HG03175 (cell line): Measurements from ENCODE around the gene TMEM59L.

Source experiments
- ATAC-seq: cut with Tn5 transposase; IDR thresholded peaks from one replicate; pipeline ENCODE4 v1.9.1; 2021; ENCODE audit warnings: mild to moderate bottlenecking, moderate library complexity; ENCODE audit not compliant: unreplicated experiment

TMEM59L gene

GRCh38 chr19:18656337-18657086 lies 43.8 kb downstream of the TMEM59L start:
- ATAC-seq: no peak

DNA sequence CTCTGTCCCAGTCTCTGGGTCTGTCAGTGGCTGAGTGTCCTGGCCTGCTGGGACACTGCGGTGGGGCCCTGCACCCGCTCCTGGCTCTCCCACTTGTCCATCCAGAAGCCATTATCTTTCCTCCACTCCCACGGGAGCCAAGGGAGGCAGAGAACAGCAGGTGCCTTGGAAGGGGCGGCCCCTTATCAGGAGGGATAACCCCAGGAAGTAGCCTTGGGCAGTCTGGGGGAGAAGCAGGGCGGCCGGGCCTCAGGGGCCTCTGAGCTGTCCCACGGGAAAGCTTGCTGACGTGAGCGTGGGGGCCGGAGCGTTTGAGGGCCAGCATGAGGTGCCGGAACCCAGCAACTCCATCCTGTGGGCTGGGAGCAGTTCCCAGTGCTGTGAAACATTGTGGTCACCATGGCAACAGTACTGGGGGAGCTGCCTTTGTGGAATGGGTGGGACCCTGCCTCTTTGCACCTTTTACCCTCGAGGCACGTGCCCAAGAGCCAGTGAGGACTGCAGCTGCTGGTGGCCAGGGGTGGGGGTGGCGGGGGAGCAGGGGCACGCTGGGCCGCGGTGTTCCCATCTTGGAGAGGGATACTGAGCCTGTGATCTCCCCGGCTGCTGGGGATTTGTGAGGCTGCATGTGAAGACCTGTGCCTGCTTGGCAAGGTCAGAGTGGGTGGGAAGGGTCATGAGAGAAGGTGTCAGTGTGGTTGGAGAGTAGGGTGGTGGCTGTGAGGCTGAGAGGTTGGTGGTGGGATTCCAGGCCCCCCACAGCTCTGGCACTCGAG lies 45.1 kb downstream of the TMEM59L start:
- ATAC-seq: no peak

- no peak for ATAC-seq
These were observed 45.7 kb downstream of the TMEM59L start for GRCh38 chr19:18658366-18658855.

DNA sequence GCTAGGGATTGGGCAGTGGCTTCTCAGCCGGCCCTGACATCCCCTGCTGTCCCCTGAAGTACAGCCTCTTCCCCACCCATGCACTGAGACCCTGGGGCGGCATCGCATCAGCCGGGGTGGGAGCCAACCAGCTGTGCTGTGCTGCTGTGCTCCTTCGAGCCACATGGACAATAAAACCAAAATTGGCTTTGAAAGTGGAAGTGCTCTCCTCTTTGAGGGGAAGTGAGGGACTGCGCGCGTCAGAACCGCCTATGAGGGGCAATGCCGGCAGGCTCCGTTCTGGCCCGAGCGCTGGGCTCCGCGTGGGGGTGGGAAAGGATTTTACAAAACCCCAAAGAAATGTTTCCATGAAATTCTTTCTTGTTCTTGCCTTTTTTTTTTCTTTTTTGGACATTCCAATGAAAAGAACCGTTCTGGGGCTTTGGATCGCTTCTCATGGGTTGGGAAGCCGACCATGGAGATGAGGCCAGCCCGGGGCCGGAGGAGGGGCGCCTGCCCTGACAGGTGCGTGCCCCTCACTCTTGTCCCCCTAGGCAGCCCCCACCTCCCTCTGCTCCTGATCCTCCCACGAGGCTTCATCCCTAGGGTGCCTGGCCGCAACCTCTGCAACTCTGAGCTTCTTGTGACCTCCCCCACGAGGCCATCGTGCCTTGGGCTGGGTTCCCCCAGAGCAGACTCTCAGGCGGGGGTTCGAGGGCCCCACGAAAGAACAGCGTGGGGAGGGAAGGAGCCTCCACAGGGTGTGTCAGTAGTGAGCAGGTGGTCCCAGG lies 46.8 kb downstream of the TMEM59L start:
- ATAC-seq: no peak

DNA sequence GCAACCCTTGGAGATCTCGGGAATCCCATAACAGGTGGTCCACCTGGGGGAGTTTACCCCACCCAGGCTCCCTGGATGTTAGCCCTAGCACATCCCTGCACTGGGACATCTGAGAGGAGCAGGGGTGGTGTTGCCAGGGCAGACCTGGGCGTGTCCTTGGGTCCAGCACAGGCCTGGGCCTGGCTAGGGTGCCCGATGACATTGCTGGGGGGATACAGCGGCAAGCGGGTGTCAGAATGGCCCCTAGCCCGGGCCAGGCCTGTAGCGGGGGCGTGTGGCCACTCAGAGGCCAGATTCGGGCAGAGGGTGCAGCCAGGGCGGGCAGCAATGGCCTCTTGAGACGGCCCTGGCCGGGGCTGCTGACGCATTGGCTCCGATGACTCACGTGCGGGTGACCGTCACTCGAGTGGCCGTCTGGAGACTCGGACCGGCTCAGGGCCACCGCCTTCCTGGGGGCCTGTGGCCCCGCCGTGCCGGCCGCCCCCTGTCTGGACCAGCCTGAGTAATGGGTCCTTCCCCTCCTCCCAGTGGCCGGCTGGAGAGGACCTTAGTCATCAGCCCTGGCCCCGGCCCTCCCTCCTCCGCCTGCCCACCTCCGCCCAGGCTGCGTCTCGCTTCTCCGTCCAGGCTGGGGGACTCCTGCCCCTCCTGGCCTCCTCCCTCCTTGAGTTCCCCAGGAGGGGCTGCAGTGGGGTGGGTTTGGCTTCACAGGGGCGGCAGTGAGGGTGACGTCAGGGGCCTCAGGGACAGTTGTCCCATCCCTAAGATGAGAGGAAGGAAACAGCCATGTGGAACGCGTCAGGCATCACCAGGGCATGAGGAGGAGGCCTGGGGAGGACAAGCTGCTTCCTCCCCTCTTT lies 47.6 kb downstream of the TMEM59L start:
- no peak for ATAC-seq

DNA sequence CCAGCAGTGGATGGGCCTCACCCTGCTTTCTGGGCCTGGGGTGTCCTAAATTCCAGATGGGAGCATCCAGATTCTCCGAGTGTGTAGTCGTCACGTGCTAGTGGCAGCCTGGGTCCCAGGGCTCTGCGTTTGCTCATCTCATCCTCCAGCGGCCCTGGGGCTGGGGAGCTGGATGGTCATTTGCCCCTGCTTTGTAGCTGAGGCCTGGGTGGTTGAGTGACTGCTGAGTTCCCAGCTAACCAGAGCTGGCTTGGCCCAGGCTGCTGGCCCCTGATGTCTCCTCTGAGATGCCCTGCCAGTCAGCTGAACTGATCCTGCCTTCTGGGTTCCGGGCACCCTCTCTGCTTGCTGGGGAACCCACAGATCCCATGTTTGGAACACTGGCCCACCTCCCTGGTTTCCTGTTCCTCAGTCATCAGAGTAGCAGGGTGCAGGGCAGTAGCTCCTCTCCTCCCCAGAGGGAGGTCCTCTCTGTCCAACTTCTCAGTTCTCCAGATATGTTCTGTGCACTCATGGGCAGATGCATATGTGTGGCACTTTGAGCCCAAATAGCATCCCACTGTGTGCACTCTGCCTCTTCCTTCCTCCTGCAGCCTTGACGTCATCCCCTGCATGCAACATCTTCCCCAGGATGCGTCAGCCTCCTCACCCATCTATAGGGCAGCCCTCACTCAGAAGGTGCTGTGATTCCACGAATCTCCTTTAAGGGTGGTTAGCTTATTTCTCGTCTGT lies 48.4 kb downstream of the TMEM59L start:
- no peak for ATAC-seq

DNA sequence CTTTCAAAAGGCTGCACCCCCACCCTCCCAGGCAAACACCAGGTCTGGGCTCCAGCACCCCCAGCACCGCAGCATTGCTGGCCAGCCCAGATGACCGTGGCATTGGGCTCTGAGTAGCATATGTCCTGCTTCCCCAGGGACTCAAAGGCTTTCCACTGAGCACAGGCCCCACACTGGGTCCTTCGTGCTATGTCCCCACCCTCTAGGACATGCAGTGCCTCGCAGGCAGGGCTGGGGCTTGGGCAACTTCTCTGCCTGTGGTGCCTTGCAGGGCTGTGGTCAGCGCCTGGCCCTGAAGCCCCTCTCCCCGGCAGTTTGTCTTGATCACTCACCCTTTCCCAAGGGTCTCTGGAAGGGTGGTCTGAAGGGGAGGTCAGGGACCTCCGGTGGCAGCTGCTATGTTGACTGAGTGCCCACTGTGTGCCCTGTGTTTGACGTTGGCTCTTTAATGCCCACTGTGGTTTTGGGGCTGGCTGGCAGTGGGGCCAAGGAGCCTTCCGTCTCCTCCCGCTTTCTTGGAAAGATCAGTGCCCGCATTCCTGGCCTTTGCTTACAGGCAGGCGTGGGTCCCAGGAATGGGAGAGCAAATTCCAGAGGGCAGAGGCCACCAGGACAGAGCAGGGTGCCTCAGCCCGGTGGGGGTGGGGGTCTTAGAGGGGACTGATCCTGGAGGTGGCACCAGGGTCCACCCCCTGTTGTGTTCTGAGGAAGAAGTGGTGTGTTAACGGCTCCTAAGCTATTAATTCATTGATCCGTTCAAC lies 50.5 kb downstream of the TMEM59L start:
- ATAC-seq: no peak

GRCh38 chr19:18663940-18664530 lies 51.4 kb downstream of the TMEM59L start:
- no peak for ATAC-seq

DNA sequence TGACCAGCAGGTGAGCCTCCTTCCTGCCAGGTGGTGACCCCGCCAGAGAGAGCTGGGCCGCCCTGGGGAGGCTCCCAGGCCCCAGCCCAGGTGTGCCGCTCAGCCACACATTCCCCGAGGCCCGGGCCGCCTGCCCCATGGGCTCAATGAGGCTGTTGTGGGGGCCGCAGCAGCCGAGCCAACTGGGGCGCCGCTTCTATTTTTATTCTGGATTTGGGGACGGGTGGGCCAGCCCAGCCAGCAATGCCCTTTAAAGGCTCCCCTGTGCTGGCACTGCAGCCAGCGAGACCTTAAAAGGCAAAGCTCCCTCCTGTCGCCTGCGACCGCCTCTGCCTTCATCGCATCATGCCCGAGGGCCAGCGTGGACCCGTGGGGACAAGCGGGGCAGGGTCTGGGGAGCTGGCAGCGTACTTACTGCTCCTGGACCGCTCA lies 53.1 kb downstream of the TMEM59L start:
- no peak for ATAC-seq

GRCh38 chr19:18666317-18666716 lies 53.6 kb downstream of the TMEM59L start:
- ATAC-seq: no peak

DNA sequence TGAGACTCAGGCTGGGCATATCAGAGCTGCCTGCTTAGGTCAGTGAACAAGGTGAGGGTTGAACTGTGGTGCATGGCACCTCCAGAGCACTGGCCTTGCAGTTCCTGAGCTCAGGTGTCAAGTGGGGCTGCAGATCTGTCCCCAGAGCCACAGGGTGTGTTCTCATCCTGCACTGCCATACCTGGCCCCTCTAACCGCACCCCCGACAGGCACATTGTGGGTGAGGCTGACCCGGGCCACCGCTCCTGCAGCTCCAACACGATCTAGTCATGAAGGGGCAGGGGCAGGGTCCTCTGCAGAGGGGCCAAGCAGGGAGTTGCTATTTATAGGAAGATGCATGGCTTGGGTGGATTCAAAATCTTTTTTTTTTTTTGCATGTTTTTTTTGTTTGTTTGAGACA lies 54.1 kb downstream of the TMEM59L start:
- no peak for ATAC-seq

DNA sequence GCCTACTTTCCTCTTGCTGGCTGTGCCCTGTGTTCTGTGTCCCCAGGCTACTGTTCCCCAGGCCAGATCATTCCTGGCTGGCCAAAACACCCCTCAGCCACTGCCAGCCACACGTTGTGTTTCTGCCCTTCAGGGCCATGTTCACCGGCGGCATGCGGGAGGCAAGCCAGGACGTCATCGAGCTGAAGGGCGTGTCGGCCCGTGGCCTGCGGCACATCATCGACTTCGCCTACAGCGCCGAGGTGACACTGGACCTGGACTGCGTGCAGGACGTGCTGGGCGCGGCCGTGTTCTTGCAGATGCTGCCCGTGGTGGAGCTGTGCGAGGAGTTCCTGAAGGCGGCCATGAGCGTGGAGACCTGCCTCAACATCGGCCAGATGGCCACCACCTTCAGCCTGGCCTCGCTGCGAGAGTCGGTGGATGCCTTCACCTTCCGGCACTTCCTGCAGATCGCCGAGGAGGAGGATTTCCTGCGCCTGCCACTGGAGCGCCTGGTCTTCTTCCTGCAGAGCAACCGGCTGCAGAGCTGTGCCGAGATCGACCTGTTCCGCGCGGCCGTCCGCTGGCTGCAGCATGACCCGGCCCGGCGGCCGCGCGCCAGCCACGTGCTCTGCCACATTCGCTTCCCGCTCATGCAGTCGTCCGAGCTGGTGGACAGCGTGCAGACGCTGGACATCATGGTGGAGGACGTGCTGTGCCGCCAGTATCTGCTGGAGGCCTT lies 55.0 kb downstream of the TMEM59L start:
- no peak for ATAC-seq

- no peak for ATAC-seq
These were observed 55.6 kb downstream of the TMEM59L start for GRCh38 chr19:18668252-18668631.

- no peak for ATAC-seq
These were observed 56.3 kb downstream of the TMEM59L start for GRCh38 chr19:18668744-18669523.

DNA sequence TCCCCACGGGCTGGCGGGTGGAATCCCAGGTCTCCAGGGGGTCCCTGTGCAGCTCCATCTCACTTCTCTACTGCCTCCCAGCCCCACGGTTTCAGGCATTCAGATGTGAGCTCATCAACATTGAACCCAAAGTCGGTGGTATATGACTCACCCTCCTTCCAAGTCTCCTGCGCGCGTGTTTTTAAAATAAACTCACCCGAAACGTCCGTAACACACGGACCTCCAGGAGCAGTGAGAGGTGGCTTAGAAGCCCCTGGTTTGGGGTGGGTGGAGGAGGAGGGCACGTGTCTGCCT lies 56.8 kb downstream of the TMEM59L start:
- ATAC-seq: no peak

DNA sequence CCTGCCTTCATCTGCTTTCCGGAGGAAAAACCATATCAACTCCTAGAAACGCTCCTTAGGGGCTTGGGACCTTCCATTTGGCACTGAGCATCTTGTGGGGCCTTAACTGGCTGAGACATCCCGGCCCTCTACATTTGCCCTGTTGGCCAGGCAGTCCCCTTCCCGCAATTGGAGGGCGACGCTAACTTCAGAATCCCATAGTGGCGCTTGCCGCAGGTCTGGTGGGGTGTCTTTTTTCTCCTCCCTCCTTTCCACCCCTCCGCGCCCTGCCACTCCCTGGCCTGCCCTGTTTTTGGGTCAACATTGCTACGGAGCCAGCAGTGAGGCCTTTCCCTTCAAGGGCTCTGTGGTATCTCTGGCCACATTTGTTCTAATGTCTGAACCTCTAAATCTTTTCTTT lies 57.2 kb downstream of the TMEM59L start:
- ATAC-seq: no peak

DNA sequence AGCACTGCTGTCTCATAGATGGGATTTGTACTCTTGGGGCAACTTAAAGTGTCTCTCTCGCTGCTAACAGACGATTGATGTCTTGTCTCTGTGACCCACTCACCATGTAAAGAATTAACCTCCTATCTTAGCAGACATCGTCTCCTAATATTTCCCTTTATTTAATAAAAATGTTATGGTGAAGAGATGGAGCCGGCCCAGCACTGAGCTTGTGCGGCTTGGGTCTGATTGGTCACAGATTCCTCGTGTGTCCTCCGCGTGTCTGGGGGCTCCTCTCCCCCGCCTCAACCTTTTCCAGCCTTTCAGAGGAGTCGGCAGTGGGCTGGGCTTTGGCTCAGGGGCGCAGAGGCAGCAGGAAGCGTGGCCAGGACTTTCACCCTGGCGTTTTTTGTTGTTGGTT lies 57.6 kb downstream of the TMEM59L start:
- no peak for ATAC-seq
